HG02642 (cell line): Measurements from ENCODE around the gene DLL3.

Experiments used
- ATAC-seq: cut with Tn5 transposase; IDR thresholded peaks from one replicate; pipeline ENCODE4 v1.9.1; 2021; ENCODE audit warnings: mild to moderate bottlenecking; ENCODE audit not compliant: unreplicated experiment, poor library complexity

DLL3 gene

DNA sequence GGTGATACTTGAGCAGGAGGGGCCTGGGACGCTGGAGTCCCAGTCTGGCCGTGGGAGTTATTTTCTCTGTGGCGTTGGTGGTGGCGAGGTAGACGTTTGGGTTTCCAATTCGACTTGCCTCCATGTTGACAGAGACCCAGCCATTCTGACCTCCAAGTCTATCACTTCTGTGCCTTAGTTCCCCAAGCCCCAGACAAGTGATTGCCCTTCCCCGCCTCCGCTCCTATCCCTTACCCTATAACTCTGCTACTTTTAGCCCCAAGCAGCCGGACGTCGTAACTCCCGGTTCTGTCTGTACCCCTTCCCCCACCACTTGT, 17.6 kb upstream of the DLL3 start:
- ATAC-seq = no peak

DNA sequence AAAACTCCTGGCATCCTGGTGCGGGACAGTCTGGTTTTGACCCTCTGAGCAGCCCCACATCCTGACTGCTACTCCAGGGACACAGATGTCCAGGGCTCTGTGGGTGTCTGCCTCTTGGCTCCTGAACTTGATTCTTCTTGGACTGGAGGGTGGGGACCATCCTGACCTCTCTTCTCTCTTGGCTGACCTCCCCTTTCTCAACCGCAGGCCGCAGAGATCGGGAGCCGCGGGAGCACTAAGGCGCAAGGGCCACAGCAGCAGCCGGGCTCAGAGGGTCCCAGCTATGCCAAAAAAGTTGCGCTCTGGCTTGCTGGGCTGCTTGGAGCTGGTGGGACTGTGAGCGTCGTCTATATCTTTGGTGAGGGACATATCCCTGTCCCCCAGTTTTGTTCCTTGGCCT, 17.1 kb upstream of the DLL3 start:
- no peak for ATAC-seq

DNA sequence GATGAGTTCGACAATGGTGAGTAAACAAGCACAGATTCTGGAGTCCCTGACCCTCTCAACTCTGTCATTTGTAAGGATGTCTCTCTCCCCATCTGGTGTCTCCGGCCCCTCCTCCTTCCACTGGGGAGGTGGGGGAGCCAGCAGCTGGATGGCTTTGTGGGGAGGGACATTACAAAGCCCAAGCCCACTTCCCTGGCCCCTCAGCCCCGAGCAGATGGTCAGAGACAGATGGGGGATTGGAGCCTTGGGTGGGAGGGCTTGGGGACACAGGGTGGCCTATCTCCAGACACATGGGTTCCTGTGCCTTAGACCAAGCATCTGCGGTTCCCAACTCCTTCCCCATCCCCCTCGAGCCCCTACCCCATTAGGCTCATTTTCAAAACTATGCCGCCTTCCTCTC, 15.6 kb upstream of the DLL3 start:
- ATAC-seq = no peak

DNA sequence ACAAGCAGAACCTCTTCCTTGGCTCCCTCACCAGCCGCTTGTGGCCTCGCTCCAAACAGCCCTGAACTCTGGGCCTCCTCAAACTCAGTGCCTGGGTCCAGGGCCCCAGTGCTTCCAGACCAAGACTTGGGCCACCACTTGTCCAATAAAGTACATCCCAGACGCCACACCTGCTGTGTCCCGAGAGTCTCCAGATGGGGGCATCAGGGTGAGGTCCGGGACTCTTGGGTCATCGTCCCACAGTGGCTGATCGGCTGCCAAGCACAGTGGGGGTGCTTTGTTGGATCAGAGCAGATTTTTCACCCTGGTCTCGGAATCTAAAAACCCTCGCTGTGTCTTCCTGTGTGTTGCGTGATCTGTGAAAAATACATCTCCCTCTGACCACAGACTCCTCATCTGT, 9.0 kb upstream of the DLL3 start:
- no peak for ATAC-seq

DNA sequence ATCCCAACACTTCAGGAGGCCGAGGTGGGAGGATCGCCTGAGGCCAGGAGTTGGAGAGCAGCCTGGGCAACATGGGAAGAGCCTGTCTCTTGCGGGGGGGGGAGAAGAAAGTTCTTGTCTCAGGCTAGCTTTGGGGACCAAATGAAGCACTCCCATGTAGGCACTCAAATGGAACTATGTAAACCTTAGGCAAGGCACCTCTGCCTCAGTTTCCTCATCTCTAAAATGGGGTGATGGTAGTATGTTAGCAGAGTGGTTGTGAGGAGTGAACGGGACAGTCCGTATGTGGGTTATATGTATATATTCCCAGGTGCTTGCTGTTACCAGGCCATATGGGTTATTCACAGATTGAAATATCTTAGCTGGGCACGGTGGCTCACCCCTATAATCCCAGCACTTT, 6.5 kb upstream of the DLL3 start:
- ATAC-seq = no peak

DNA sequence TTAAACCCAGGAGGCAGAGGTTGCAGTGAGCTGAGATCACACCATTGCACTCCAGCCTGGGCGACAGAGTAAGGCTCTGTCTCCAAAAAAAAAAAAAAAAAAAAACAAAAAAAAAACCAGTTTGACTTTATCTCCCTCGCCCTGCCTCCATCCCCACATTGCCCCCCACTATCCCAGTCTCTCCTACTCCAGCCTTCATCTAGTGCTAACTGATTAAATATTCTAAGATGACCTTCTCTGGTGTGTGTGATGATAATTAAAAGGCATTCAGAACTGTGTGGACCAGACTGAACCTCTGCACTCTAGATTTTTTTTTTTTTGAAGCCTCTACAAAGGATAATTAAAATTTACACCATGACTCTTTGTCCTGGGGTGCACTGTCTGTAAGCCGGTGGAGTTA, 6.0 kb upstream of the DLL3 start:
- no peak for ATAC-seq

DNA sequence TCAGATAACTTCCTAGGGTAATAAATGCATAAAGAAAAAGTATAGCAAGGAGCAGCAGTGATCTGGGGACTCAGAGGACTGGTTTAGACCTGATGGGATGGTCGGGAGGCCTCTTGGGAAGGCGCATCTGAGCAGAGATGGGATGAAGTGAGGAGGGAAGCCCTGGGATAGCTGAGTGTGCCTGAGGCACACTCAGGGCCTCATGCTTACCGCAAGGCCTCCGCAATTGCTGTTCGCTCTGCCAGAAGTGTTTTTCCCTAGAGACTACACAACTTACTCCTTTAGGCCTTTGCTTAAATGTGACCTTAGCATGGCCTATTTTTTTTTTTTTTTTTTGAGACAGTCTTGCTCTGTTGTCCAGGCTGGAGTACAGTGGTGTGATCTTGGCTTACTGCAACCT, 4.1 kb upstream of the DLL3 start:
- no peak for ATAC-seq

DNA sequence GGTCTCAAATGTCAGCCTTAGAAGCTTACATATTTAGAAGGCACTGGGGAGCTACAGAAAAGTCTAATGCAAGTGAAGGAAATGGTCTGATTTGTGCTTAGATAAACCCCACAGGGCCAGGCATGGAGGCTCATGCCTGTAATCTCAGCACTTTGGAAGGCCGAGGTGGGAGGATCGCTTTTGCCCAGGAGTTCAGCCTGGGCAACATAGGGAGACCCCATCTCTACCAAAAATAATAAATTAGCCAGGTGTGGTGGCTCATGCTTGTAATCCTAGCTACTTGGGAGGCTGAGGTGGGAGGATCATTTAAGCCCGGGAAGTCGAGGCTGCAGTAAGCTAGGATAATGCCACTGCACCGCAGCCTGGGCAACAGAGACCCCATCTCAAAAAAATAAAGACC, 2.7 kb upstream of the DLL3 start:
- ATAC-seq = no peak

DNA sequence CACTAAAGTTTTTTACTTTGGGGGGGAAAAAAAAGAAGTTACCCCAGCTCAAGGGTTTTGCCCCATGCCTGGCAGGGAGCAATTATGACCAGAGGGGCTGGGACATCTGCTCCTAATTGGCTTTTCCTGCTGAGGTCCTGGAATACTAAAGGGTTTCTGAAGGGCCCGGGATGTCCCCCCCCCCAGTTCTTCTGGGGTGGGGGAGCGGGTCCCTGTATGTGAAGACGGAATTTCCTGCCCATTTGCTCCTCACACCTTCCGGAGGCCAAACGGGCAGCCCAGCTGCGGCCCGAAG, 1.1 kb upstream of the DLL3 start:
- no peak for ATAC-seq

DNA sequence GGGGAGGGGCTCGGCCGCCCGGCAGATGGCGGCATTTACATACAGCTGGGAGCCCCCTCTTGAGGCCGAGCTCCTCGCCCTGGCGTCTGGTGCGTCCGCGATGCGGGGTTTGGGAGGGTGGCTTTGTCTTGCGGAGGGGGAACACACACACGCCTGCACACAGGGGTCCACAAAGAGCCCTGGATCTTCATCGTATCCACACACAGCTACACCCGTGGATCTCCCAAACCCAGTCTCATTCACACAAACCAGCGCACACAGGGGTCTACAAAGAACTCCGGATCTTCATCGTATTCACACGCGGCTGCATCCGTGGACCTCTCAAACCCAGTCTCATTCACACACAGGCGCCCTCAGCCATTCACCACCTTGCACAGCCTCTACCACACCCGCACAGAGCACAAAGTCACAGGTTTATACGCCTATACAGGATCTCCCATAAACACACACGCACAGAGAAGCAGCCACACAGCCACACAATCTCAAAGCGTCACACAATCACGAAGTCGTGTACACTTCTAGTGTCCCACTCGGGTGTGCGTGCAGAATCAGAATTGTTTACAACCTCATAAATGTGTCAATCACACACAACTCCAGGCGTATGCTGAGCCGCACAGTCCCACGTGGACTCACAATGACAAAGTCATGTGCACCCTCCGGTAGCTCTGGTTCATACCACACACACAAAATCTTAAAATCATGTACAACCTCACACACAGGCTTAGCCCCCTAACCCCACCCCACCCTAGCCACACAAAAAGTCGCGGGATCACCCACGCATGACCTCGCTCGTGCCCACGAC, 550 bp upstream of the DLL3 start:
- ATAC-seq = no peak

DNA sequence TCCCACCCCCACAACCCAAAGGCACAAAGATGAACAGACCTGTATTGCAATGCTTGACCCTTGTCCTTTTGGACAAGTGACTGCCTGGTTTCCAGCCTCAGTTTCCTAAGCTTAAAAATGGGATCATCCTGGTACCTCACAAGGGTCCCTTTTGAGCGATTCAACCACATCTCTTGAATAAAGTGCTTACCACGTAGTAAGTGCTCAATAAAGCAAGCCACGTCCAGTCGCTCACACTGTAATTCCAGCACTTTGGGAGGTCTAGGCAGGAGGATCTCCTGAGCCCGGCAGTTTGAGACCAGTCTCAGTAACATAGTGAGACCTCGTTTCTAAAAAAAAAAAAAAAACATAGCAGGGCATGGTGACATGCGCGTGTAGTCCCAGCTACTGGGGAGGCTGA, 1.2 kb downstream of the DLL3 start:
- ATAC-seq = no peak

DNA sequence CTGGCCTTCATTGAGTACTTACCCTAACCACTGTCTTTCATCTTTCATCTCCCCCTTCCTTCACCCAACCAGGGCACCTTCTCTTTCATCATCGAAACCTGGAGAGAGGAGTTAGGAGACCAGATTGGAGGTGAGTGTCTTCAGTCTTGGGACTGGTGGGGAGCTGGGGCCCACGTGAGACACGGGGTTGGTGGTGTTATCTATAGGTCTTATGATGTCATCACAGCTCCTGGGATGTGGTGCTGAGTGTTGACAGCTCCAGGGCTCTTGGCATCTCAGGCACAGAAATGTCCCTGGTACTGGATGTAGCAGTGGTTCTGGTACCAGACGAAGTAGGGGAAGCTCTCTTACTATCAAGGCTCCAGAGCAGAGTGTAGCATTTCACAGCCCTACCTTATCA, 1.8 kb downstream of the DLL3 start:
- ATAC-seq = no peak

DNA sequence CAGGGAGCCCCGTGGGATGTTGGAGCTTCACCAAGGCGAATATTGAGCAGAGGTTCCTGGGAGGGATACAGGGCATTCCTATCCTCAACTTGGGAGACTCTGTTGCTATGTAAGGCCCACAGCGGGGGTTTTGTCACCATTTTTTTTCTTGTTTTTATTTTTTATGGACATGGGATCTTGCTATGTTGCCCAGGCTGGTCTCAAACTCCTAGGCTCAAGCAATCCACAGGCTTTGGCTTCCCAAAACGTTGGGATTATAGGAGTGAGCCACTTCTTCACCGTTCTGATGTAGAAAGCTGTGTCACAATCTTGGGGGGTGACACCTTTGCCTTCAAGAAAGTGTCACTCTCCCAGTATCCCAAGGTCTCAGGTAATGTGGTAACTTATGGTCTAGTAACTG, 2.6 kb downstream of the DLL3 start:
- ATAC-seq = no peak

DNA sequence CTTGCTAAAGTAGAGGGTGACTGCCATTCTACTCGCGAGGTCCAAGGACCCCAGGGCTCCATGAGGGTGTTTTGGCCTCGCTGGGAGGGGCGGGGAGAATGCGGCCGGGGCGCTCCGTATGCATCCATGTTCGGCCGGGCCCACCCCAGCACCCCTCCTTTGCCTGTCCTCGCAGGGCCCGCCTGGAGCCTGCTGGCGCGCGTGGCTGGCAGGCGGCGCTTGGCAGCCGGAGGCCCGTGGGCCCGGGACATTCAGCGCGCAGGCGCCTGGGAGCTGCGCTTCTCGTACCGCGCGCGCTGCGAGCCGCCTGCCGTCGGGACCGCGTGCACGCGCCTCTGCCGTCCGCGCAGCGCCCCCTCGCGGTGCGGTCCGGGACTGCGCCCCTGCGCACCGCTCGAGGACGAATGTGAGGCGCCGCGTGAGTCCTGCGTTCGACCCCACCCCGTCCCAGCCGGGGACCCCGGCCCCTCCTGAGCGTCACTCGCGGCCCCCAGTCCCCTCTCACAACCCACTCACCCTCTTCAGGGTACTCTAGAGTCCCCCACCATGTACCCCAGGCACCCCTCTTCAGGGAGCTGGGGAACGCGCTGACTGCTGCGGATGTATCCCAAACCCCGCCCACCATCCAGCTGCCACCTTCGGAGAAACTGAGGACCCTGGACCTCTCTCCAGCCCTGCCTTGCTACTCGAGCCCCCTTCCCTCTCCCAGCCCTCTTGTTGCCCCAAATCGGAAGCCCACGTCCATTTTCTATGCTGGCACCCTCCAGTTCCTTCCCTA, 4.1 kb downstream of the DLL3 start:
- no peak for ATAC-seq

DNA sequence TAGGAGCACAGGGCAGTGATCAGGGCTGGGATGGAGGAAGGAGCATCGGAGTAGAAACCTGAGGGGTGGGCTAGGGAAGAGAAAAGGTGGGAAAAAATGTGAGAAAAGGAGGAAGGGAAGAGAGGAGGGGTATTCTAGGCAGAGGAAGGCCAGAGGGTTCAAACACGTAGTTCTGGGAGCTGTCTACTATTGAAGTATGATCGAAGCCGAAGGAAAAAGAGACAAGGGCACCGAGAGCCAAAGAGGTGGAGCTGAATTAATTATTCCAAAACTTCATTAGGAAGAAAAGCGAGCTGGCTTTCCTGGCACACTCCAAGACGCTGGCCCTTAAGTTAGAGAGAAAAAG, 7.8 kb downstream of the DLL3 start:
- no peak for ATAC-seq

DNA sequence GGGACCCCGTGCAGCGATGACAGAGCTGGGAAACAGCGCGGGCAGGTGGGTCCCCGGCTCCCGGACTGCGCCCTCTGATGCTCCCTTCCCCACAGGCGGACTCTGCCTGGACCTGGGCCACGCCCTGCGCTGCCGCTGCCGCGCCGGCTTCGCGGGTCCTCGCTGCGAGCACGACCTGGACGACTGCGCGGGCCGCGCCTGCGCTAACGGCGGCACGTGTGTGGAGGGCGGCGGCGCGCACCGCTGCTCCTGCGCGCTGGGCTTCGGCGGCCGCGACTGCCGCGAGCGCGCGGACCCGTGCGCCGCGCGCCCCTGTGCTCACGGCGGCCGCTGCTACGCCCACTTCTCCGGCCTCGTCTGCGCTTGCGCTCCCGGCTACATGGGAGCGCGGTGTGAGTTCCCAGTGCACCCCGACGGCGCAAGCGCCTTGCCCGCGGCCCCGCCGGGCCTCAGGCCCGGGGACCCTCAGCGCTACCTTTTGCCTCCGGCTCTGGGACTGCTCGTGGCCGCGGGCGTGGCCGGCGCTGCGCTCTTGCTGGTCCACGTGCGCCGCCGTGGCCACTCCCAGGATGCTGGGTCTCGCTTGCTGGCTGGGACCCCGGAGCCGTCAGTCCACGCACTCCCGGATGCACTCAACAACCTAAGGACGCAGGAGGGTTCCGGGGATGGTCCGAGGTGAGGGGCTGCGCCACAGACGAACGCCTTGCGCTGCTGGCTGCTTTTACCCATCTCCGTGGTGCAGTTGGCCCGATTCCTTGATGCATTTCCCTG, 8.4 kb downstream of the DLL3 start:
- ATAC-seq = peak; percentile 49

DNA sequence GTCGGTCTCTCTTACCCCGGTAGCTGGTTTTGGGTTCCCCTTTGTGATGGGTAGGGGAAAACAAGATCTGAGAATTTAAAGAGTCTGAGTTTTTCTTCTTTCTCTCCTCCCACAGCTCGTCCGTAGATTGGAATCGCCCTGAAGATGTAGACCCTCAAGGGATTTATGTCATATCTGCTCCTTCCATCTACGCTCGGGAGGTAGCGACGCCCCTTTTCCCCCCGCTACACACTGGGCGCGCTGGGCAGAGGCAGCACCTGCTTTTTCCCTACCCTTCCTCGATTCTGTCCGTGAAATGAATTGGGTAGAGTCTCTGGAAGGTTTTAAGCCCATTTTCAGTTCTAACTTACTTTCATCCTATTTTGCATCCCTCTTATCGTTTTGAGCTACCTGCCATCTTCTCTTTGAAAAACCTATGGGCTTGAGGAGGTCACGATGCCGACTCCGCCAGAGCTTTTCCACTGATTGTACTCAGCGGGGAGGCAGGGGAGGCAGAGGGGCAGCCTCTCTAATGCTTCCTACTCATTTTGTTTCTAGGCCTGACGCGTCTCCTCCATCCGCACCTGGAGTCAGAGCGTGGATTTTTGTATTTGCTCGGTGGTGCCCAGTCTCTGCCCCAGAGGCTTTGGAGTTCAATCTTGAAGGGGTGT, 9.1 kb downstream of the DLL3 start:
- no peak for ATAC-seq

DNA sequence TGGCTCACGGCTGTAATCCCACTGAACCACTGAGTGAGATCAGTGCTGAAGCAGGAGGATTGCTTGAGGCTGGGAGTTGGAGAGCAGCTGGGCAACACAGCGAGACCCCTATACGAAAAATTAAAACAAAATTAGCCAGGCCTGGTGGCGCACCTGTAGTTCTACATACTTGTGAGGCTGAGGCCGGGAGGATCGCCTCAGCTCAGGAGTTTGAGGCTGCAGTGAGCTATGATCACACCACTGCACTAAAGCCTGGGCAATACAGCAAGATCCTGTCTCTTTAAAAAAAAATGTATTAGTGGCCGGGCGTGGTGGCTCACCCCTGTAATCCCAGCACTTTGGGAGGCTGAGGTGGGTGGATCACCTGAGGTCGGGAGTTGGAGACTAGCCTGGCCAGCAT, 9.9 kb downstream of the DLL3 start:
- no peak for ATAC-seq

DNA sequence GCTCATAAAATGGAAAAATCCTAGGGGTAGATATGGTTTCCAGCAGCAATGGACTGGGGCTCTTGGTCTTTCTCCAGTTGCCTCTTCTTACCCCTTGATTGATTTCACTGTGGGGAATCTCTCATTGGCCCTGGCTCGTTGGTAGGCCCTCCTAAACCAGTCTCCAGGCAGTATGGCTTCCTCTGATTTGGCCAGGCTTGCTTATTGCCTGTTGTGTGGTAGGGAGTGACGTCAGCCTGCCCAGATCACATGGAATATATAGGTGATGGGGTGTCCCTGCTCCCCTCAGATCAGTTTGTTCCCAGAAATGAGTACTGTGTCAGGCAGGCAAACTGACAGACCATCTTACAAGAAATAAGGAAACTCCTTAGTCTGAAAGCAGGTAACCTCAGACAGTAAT, 10.5 kb downstream of the DLL3 start:
- no peak for ATAC-seq

DNA sequence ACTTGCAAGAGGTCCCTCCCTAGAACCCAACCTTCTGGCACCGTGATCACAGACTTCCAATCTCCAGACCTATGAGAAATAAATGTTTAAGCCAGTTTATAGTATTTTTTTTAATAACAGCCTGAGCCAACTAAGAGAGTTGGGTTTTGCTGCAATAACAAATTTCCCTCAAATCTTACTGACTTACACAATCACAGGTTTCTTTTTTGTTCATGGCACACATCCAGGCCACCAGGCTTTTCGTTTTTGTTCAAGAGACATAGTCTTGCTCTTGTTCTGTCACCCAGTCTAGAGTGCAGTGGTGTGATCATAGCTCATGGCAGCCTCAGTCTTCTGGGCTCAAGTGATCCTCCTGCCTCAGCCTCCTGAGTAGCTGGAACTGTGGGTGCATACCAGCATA, 14.2 kb downstream of the DLL3 start:
- ATAC-seq = no peak

DNA sequence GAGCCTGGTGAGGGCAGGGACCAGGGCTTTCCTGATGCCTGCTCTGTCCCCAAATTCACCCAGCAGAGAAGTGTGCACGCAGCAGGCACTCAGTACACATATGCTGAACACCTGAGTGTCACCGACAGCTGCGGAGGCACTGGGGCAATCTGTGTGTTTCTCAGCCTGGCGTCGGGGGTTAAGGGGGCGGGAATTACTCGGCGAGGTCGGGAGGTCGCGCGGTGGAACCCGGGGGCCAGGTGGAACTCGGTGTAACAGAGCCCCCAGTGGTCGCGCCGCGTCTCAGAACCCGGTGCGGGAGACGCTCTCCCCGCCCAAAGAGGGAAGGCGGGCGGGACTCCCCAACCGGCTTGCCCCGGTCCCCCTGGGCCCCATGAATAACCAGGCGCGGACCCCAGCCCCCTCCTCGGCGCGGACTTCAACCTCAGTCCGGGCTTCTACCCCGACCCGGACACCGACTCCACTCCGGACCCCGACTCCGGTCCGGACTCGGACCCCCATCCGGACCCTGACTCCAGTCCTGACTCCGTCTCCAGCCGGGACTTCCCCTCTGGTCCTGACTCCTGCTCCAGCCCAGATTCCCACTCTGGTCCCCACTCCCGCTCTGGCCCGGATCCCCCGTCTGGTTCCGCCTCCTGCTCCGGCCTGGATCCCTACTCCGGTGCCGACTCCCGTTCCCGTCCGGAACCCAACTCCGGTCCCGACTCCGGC, 16.2 kb downstream of the DLL3 start, which contains the start of gene SELENOV:
SELENOV (plus strand) TSS at position 300 of the 711 bp plus-strand sequence; CDS start at position 374, 74 bp downstream.
- no peak for ATAC-seq
